Gastroesophageal sphincter (tissue), 4 donors: Measurements from ENCODE around the gene NSMCE1. TPM values are rescaled to one million over a fixed set of nuclear protein-coding genes. Genes with fewer than 3 reads are reported as not detected.

Experiments
- ATAC-seq: fragments of 150-250 bp; one replicate; pipeline ENCODE4 v1.9.1; 2016; ENCODE audit warnings: mild to moderate bottlenecking, moderate library complexity
- H3K27ac ChIP-seq, 4 donors: fragments of 200-600 bp; sonication (generic) in 3 of 4; 1 replicate in 3 of 4; 2 replicates in 1 of 4; pipeline ENCODE4 v1.5.1; 2016 to 2019
- H3K27me3 ChIP-seq: fragments of 200-600 bp; sonication (generic); one replicate; pipeline ENCODE4 v1.5.1; 2019
- H3K36me3 ChIP-seq, 2 donors: fragments of 200-600 bp; sonication (generic); one replicate each; pipeline ENCODE4 v1.5.1; 2019; ENCODE audit warnings: control low read depth in 1 of 2
- H3K4me1 ChIP-seq, 3 donors: fragments of 200-600 bp; sonication (generic); 1 replicate in 2 of 3; 2 replicates in 1 of 3; pipeline ENCODE4 v1.5.1; 2016 to 2019; ENCODE audit warnings: control low read depth in 2 of 3
- H3K4me3 ChIP-seq, 2 donors: fragments of 200-600 bp; sonication (generic); one replicate each; pipeline ENCODE4 v1.5.1; 2019; ENCODE audit warnings: mild to moderate bottlenecking in 1 of 2, moderate library complexity in 1 of 2
- H3K9me3 ChIP-seq, 3 donors: fragments of 200-600 bp; sonication (generic); one replicate each; pipeline ENCODE4 v1.5.1; 2017 to 2019; ENCODE audit warnings: control low read depth in 2 of 3
- CTCF ChIP-seq, 4 experiments: fragments of 200-600 bp in 2 of 4; fragments of 450-650 bp in 2 of 4; sonication (generic) in 1 of 4; IDR thresholded peaks; one replicate each; pipeline ENCODE4 v1.5.1; 2017 to 2019; ENCODE audit warnings: antibody characterized with exemption in 4 of 4, mild to moderate bottlenecking in 2 of 4, moderate library complexity in 2 of 4
- EP300 ChIP-seq: sonication (generic); formaldehyde crosslinking; IDR thresholded peaks from one replicate; pipeline ENCODE4 v1.6.1; 2017; ENCODE audit warnings: antibody characterized with exemption, mild to moderate bottlenecking
- POLR2A ChIP-seq, 2 donors: fragments of 450-650 bp; IDR thresholded peaks; one replicate each; pipeline ENCODE4 v1.6.1; 2017; ENCODE audit warnings: antibody characterized with exemption in 2 of 2, mild to moderate bottlenecking in 2 of 2, moderate library complexity in 1 of 2
- POLR2AphosphoS5 ChIP-seq: sonication (generic); formaldehyde crosslinking; IDR thresholded peaks from one replicate; pipeline ENCODE4 v1.6.1; 2017; ENCODE audit warnings: antibody characterized with exemption
- whole genome bisulfite sequencing, 2 donors: methylation state at CpG; one replicate each; pipeline ENCODE4 v1.1.5; 2018; ENCODE audit warnings: low coverage in 1 of 2; 5-methylcytosine and 5-hydroxymethylcytosine counted together
- total RNA-seq, 4 donors: library from RNA; depleted of rRNA; stranded (reverse); fragments of >200 nt; gene quantifications; one replicate each; pipeline ENCODE4 v1.1.0, GENCODE V29; 2016

The NSMCE1 gene
- total RNA-seq, 4 donors from 2014 or later = 48.4 to 66.0 (median 63.3) TPM

- no peak for TF ChIP-seq EP300
- TF ChIP-seq POLR2A (IDR thresholded peaks at IDR 0.05) = no peak
- no peak for TF ChIP-seq CTCF (IDR thresholded peaks at IDR 0.05)
- no peak for TF ChIP-seq POLR2AphosphoS5
- Histone ChIP-seq H3K27me3 (no peaks in the 10 kb centered on the region), H3K4me1 (peaks cover 0 to 52% (median 18%) of the 10 kb centered on the region in 3 donors), H3K27ac (no peak overlapping the region), H3K9me3 (no peaks in the 10 kb centered on the region), H3K4me3 (no peak overlapping the region), H3K36me3 (peaks cover 0 to 52% of the 10 kb centered on the region in 2 donors)
- no peak for ATAC-seq
- 87 to 88% methylated on average over 7 to 8 of the region's 26 CpGs for whole genome bisulfite sequencing, 2 donors
These were observed 36.3 kb downstream of the NSMCE1 start for GRCh38 chr16:27232061-27232900.

GRCh38 chr16:27231692-27232060, 36.9 kb downstream of the NSMCE1 start:
- H3K36me3 ChIP-seq = peaks cover 0 to 58% of the 10 kb centered on the region in 2 donors
- H3K9me3 ChIP-seq = no peaks in the 10 kb centered on the region
- TF ChIP-seq EP300 = no peak
- no peak for TF ChIP-seq POLR2A (IDR thresholded peaks at IDR 0.05)
- TF ChIP-seq POLR2AphosphoS5 = no peak
- TF ChIP-seq CTCF (IDR thresholded peaks at IDR 0.05) = no peak
- no peak for ATAC-seq
- no peak overlapping the region for H3K4me3 ChIP-seq
- WGBS, 2 donors = 96% methylated on average over 4 of the region's 8 CpGs; no CpG with 5 or more reads in 1 of the 2 donors
- H3K27ac ChIP-seq = no peak overlapping the region
- H3K27me3 ChIP-seq = no peaks in the 10 kb centered on the region
- peaks cover 0 to 46% (median 17%) of the 10 kb centered on the region in 3 donors for H3K4me1 ChIP-seq

GRCh38 chr16:27230562-27231001, 38.0 kb downstream of the NSMCE1 start:
- TF ChIP-seq POLR2AphosphoS5 (no peak), POLR2A (IDR thresholded peaks at IDR 0.05) (no peak), CTCF (IDR thresholded peaks at IDR 0.05) (no peak), EP300 (no peak)
- H3K36me3 ChIP-seq = peaks cover 0 to 69% of the 10 kb centered on the region in 2 donors
- no CpG with 5 or more reads among the region's 16 CpGs for WGBS, 2 donors
- ATAC-seq = no peak
- H3K27ac ChIP-seq = no peak overlapping the region
- H3K4me1 ChIP-seq = peaks cover 0 to 35% (median 12%) of the 10 kb centered on the region in 3 donors
- H3K27me3 ChIP-seq = no peaks in the 10 kb centered on the region
- no peak overlapping the region for H3K4me3 ChIP-seq
- H3K9me3 ChIP-seq = no peaks in the 10 kb centered on the region

- H3K9me3 ChIP-seq = no peaks in the 10 kb centered on the region
- WGBS, 2 donors = no CpG with 5 or more reads among the region's 18 CpGs
- no peak overlapping the region for H3K27ac ChIP-seq
- no peak overlapping the region for H3K4me3 ChIP-seq
- peaks cover 0 to 29% (median 6%) of the 10 kb centered on the region in 3 donors for H3K4me1 ChIP-seq
- ATAC-seq = no peak
- TF ChIP-seq CTCF (IDR thresholded peaks at IDR 0.05) (no peak), EP300 (no peak), POLR2AphosphoS5 (no peak), POLR2A (IDR thresholded peaks at IDR 0.05) (no peak)
- H3K36me3 ChIP-seq = peaks cover 0 to 75% of the 10 kb centered on the region in 2 donors
- no peaks in the 10 kb centered on the region for H3K27me3 ChIP-seq
These were observed 38.6 kb downstream of the NSMCE1 start for GRCh38 chr16:27229891-27230470.
